IMR-90 (cell line): ENCODE measurements around the gene ZKSCAN1. TPM values are rescaled to one million over a fixed set of nuclear protein-coding genes. Genes with fewer than 3 reads are reported as not detected.
"Not testable (repeated sequence)": the region's sequence is repeated elsewhere in the genome, so short reads cannot be mapped to it uniquely, and the experiment has no call there.

Source experiments
- ATAC-seq: fragments of 200-7000 bp; cut with Tn5 transposase; 2 replicates; pipeline ENCODE4 v1.9.1; 2020; ENCODE audit warnings: low read depth, mild to moderate bottlenecking, moderate library complexity
- BruUV-seq: library from RNA; stranded (reverse); fragments of 400-500 nt; replicated peaks from 2 replicates; lab custom pipeline; 2021; lab: Mats Ljungman, UMichigan
- CTCF ChIA-PET: fragments of 300-600 bp; formaldehyde crosslinking; extraction: SDS; loops from one replicate; lab custom pipeline; 2021; ENCODE audit warnings: antibody characterized with exemption; lab: Yijun Ruan, JAX
- POLR2A ChIA-PET: fragments of 300-600 bp; sonication (Branson Sonifier 250); formaldehyde crosslinking; loops from one replicate; lab custom pipeline; 2022; ENCODE audit warnings: antibody characterized with exemption; ENCODE audit not compliant: unreplicated experiment; lab: Charles Lee
- DNase-seq: peaks from one replicate; pipeline ENCODE4 v3.0.0; 2013
- H2AFZ ChIP-seq: replicated peaks from 2 replicates; pipeline ENCODE3; 2013; ENCODE audit warnings: low read length, mild to moderate bottlenecking; ENCODE audit not compliant: poor library complexity
- H2AK5ac ChIP-seq: 2 replicates; pipeline ENCODE4 v1.6.1; 2013; ENCODE audit warnings: low read depth, low read length, inconsistent platforms
- H2AK9ac ChIP-seq: replicated peaks from 2 replicates; pipeline ENCODE3; 2013; ENCODE audit warnings: mild to moderate bottlenecking, low read depth, low read length, moderate library complexity; ENCODE audit not compliant: poor library complexity
- H2BK120ac ChIP-seq: 2 replicates; pipeline ENCODE4 v1.6.1; 2013; ENCODE audit warnings: low read depth, low read length, inconsistent platforms
- H2BK15ac ChIP-seq: 3 replicates; pipeline ENCODE4 v1.6.1; 2013; ENCODE audit warnings: low read depth, low read length, inconsistent platforms
- H2BK20ac ChIP-seq: 2 replicates; pipeline ENCODE4 v1.6.1; 2013; ENCODE audit warnings: low read depth, mild to moderate bottlenecking, inconsistent platforms, low read length, moderate library complexity
- H2BK5ac ChIP-seq: 2 replicates; pipeline ENCODE4 v1.6.1; 2013; ENCODE audit warnings: mild to moderate bottlenecking, low read depth, low read length, inconsistent platforms; ENCODE audit not compliant: poor library complexity, severe bottlenecking
- H3K14ac ChIP-seq: replicated peaks from 2 replicates; pipeline ENCODE4 v1.6.1; 2013; ENCODE audit warnings: low read depth, low read length, inconsistent platforms
- H3K18ac ChIP-seq: 2 replicates; pipeline ENCODE4 v1.6.1; 2013; ENCODE audit warnings: low read depth, low read length, control low read depth
- H3K23ac ChIP-seq: 2 replicates; pipeline ENCODE4 v1.6.1; 2013; ENCODE audit warnings: low read depth, low read length, inconsistent platforms
- H3K27ac ChIP-seq: 2 replicates; pipeline ENCODE4 v1.5.1; 2013; ENCODE audit warnings: mild to moderate bottlenecking, control low read depth, low read length; ENCODE audit not compliant: insufficient read depth
- H3K27me3 ChIP-seq: 2 replicates; pipeline ENCODE4 v1.6.1; 2013; ENCODE audit warnings: low read length; ENCODE audit not compliant: control insufficient read depth, insufficient read depth
- H3K36me3 ChIP-seq: 2 replicates; pipeline ENCODE4 v1.6.1; 2013; ENCODE audit warnings: low read length, mixed read lengths; ENCODE audit not compliant: control insufficient read depth, insufficient read depth
- H3K4ac ChIP-seq: 2 replicates; pipeline ENCODE4 v1.6.1; 2013; ENCODE audit warnings: low read depth, low read length, inconsistent platforms
- H3K4me1 ChIP-seq: 2 replicates; pipeline ENCODE4 v1.6.1; 2013; ENCODE audit warnings: low read length, mixed read lengths; ENCODE audit not compliant: control insufficient read depth, insufficient read depth
- H3K4me2 ChIP-seq: 2 replicates; pipeline ENCODE4 v1.6.1; 2013; ENCODE audit warnings: low read depth, mild to moderate bottlenecking, control low read depth, low read length, moderate library complexity
- H3K4me3 ChIP-seq: 2 replicates; pipeline ENCODE4 v1.5.1; 2013; ENCODE audit warnings: low read depth, mild to moderate bottlenecking, control low read depth, low read length, moderate library complexity; ENCODE audit not compliant: insufficient read depth
- H3K56ac ChIP-seq: 2 replicates; pipeline ENCODE4 v1.6.1; 2013; ENCODE audit warnings: low read length, inconsistent platforms; ENCODE audit not compliant: insufficient read depth; ENCODE audit errors: extremely low read depth
- H3K79me1 ChIP-seq, 2 experiments: 2 replicates each; pipeline ENCODE4 v1.6.1; 2013; ENCODE audit warnings: low read length in 2 of 2, inconsistent platforms in 1 of 2, low read depth in 1 of 2
- H3K9ac ChIP-seq: 2 replicates; pipeline ENCODE4 v1.6.1; 2013; ENCODE audit warnings: low read depth, low read length, control low read depth
- H3K9me1 ChIP-seq: 2 replicates; pipeline ENCODE4 v1.6.1; 2013; ENCODE audit warnings: low read length, inconsistent platforms; ENCODE audit not compliant: insufficient read depth
- H3K9me3 ChIP-seq: 2 replicates; pipeline ENCODE4 v1.6.1; 2013; ENCODE audit warnings: low read length; ENCODE audit not compliant: control insufficient read depth, insufficient read depth
- H4K20me1 ChIP-seq: 2 replicates; pipeline ENCODE4 v1.6.1; 2013; ENCODE audit warnings: low read length, inconsistent platforms; ENCODE audit not compliant: insufficient read depth
- H4K5ac ChIP-seq: 2 replicates; pipeline ENCODE4 v1.6.1; 2013; ENCODE audit warnings: mild to moderate bottlenecking, low read depth, low read length, control low read depth
- H4K8ac ChIP-seq, 2 experiments: 2 replicates each; pipeline ENCODE4 v1.6.1; 2013; ENCODE audit warnings: low read depth in 2 of 2, low read length in 2 of 2, control low read depth in 1 of 2, inconsistent platforms in 1 of 2
- H4K91ac ChIP-seq: 2 replicates; pipeline ENCODE4 v1.6.1; 2013; ENCODE audit warnings: low read depth, low read length, inconsistent platforms; ENCODE audit not compliant: insufficient read depth
- BHLHE40 ChIP-seq: fragments of 150-350 bp; IDR thresholded peaks from 2 replicates; pipeline ENCODE4 v1.6.1; 2016; ENCODE audit warnings: mild to moderate bottlenecking, low read depth, low read length
- CTCF ChIP-seq: conservative IDR thresholded peaks from 2 replicates; pipeline ENCODE4 v1.5.1; 2012; ENCODE audit warnings: mild to moderate bottlenecking, low read depth, low read length, improper control_type of control experiment
- RAD21 ChIP-seq: IDR thresholded peaks from 2 replicates; pipeline ENCODE4 v1.6.1; 2012; ENCODE audit warnings: low read length, improper control_type of control experiment
- SMC3 ChIP-seq: fragments of 150-350 bp; IDR thresholded peaks from 2 replicates; pipeline ENCODE4 v1.6.1; 2016; ENCODE audit warnings: low read depth, mild to moderate bottlenecking, antibody characterized with exemption, low read length, moderate library complexity
- whole genome bisulfite sequencing, 2 experiments: methylation state at CpG; one replicate each; pipeline versions ENCODE4 v1.1.5 to v1.1.7; 2013; ENCODE audit warnings: missing lambda C conversion rate in 2 of 2; ENCODE audit not compliant: insufficient read length in 1 of 2; ENCODE audit errors: extremely low coverage in 2 of 2; 5-methylcytosine and 5-hydroxymethylcytosine counted together
- dilution Hi-C: fragments of 300-500 bp; cut with HindIII; formaldehyde crosslinking; loops from one replicate; pipeline ENCODE4 v1.14.3; 2018; ENCODE audit warnings: low sequenced_read_pairs; ENCODE audit not compliant: unreplicated experiment
- in situ Hi-C: fragments of 300-500 bp; cut with MboI; formaldehyde crosslinking; loops from 3 replicates; pipeline ENCODE4 v1.14.3; 2019; ENCODE audit warnings: low sequenced_read_pairs, inconsistent platforms, mixed read lengths
- intact Hi-C: fragments of 100-400 bp; cut with micrococcal nuclease; formaldehyde crosslinking; loops from 2 replicates; pipeline ENCODE4 v1.10.0; 2022
- polyA plus RNA-seq, 3 experiments: library from polyadenylated mRNA; depleted of rRNA; stranded (reverse); fragments of >200 nt; gene quantifications; 2 replicates each; pipeline ENCODE4 v1.2.3, GENCODE V29; 2012; ENCODE audit warnings: low replicate concordance in 1 of 3
- total RNA-seq: library from RNA; depleted of rRNA; stranded (reverse); fragments of >200 nt; gene quantifications from 2 replicates; pipeline ENCODE4 v1.2.3, GENCODE V29; 2012

ZKSCAN1 gene
- total and polyA plus RNA-seq, 2 of the 4 experiments (the other 2 are of a cell fraction) = 13.7 to 40.7 TPM

- H2AK5ac ChIP-seq, H3K18ac ChIP-seq, H3K4me1 ChIP-seq, H3K36me3 ChIP-seq, H3K4me3 ChIP-seq, H4K5ac ChIP-seq, H2AK9ac ChIP-seq, H4K91ac ChIP-seq, H3K9ac ChIP-seq, H3K4me2 ChIP-seq, H3K79me1 ChIP-seq, H3K9me3 ChIP-seq, H3K9me1 ChIP-seq, H2BK15ac ChIP-seq, H3K56ac ChIP-seq, H2BK5ac ChIP-seq, H4K20me1 ChIP-seq, H2BK120ac ChIP-seq, POLR2A ChIA-PET, H3K27ac ChIP-seq, H4K8ac ChIP-seq, H3K4ac ChIP-seq, dilution Hi-C loops, H3K23ac ChIP-seq, H2BK20ac ChIP-seq, H3K14ac ChIP-seq, DNase-seq, BruUV-seq, intact Hi-C loops, H2AFZ ChIP-seq: not testable (repeated sequence)
- H3K27me3 ChIP-seq = peaks cover 12% of the 10 kb centered on the region
- peak; percentile 91 for ATAC-seq
- CTCF ChIA-PET = interaction anchor here (0.6 to 0.7 kb wide), 3 partner anchors 10 to 44 kb away, joined by 3 to 5 read pairs (median 4); no protein-coding TSS in a partner anchor
- no CpG with 5 or more reads among the region's 10 CpGs for WGBS, 2 experiments
- TF ChIP-seq BHLHE40 = peak; percentile 13; the same call in 1 of the 2 replicates
- peak; percentile 33 for TF ChIP-seq RAD21
- TF ChIP-seq CTCF = peak; percentile 39
- peak; percentile 36; the same call in 1 of the 2 replicates for TF ChIP-seq SMC3
- in situ Hi-C loops = loop anchor here (25.0 kb wide), 1 partner anchor 1307 kb away; no protein-coding TSS in a partner anchor
Measured at GRCh38 chr7:99979814-99980225, 35.6 kb upstream of the ZKSCAN1 start.

- 100% methylated on average over 1 of the region's 4 CpGs; no CpG with 5 or more reads in 1 of the 2 experiments for WGBS, 2 experiments
- intact Hi-C loops, H3K79me1 ChIP-seq, H3K14ac ChIP-seq, H2AFZ ChIP-seq, H3K9me1 ChIP-seq, H3K9me3 ChIP-seq, DNase-seq, H2BK120ac ChIP-seq, H3K23ac ChIP-seq, H3K9ac ChIP-seq, H4K5ac ChIP-seq, H2BK15ac ChIP-seq, H2AK5ac ChIP-seq, H3K18ac ChIP-seq, H3K4me3 ChIP-seq, dilution Hi-C loops, BruUV-seq, H4K20me1 ChIP-seq, H3K56ac ChIP-seq, H2BK5ac ChIP-seq, POLR2A ChIA-PET, H3K4me2 ChIP-seq, H3K4me1 ChIP-seq, H3K4ac ChIP-seq, H2BK20ac ChIP-seq, H3K27ac ChIP-seq, ATAC-seq, H2AK9ac ChIP-seq, H3K36me3 ChIP-seq, H4K8ac ChIP-seq, H4K91ac ChIP-seq: not testable (repeated sequence)
- H3K27me3 ChIP-seq = peaks cover 14% of the 10 kb centered on the region
- CTCF ChIA-PET = interaction anchor here (0.6 kb wide), 1 partner anchor 10 kb away, joined by 3 read pairs; no protein-coding TSS in a partner anchor
- in situ Hi-C loops = loop anchor here (25.0 kb wide), 1 partner anchor 1307 kb away; no protein-coding TSS in a partner anchor
Measured at GRCh38 chr7:99980448-99980872, 34.9 kb upstream of the ZKSCAN1 start.
